OCI-LY3 (cell line): ENCODE measurements around the gene GPC2.

Experiments used
- CTCF ChIP-seq: fragments of 200-600, 300-600 bp; sonication (generic); IDR thresholded peaks from 2 replicates; pipeline ENCODE4 v1.5.1; 2014; ENCODE audit warnings: antibody characterized with exemption, low read length, low read depth
- EZH2phosphoT487 ChIP-seq: fragments of 200-600 bp; shearing (Covaris generic); IDR thresholded peaks from 2 replicates; pipeline ENCODE4 v1.6.1; 2018; ENCODE audit warnings: antibody characterized with exemption, mixed run types, low read depth

DNA sequence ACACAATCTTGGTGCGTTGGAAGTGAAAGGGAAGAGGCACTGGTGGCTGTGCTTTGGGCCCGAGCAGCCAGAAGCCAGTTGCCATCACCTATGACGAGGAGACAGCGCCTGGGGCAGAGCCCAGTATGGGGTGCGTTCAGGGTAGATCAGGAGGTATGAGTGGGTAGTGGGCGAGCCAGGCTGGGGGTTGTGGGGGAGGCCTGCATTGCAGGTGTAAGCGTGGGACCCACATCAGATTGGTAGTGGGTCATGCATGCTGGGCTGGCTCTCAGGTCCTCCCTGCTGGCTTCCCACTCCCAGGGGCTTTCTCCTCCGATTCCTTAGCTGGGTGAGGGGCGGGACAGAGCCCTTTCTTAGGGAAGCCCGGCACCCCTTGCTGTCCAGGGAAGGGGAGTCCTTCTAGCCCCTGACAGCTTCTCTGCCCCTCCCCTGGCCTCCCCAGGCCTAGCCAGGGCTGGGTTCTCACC is 42.1 kb upstream of the GPC2 start:
- TF ChIP-seq CTCF (no peak), EZH2phosphoT487 (no peak)
